GM18951 (cell line): ENCODE measurements around the gene C11orf68.

Experiments used
- POLR2A ChIP-seq: IDR thresholded peaks from 4 replicates; pipeline ENCODE4 v1.6.1; 2011; ENCODE audit warnings: mild to moderate bottlenecking; ENCODE audit not compliant: insufficient read length, insufficient read depth; ENCODE audit errors: extremely low read depth
- in situ Hi-C: fragments of 300-500 bp; cut with MboI; formaldehyde crosslinking; loops from one replicate; pipeline ENCODE4 v1.12.0; 2022; ENCODE audit warnings: low sequenced_read_pairs, mixed read lengths, inconsistent platforms; ENCODE audit not compliant: unreplicated experiment

C11orf68 gene

DNA sequence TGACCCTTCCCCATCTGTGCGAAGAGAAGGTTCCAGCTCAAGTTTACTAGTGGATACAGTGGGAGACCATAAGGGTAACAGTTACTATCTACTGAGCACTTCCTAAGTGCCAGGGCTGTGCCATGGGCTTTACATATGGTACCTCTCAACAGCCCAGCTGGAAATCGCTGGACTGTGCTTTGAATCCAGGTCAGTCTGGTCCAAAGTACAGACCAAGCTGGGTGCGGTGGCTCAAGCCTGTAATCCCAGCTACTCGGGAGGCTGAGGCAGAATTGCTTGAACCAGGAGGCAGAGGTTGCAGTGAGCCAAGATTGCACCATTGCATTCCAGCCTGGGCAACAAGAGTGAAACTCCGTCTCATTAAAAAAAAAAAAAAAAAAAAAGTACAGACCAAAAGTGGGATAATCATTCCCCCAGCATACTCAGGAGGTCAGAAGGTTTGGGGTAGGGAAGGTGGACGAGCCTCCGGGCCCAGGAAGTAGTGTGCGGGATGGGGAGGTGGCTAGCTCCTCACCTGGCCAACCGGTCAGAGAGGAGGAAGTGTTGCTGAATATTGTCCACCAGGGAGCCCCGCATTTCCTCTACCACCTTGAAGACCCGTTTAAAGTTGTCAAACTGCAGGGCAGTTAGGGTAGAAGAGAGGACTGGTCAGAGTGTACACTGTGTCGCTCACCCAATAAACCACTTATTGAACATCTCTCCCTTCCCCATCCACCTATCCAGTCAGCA lies 32.9 kb downstream of the C11orf68 start:
- TF ChIP-seq POLR2A, result no peak
- in situ Hi-C loops, result no loop called here

DNA sequence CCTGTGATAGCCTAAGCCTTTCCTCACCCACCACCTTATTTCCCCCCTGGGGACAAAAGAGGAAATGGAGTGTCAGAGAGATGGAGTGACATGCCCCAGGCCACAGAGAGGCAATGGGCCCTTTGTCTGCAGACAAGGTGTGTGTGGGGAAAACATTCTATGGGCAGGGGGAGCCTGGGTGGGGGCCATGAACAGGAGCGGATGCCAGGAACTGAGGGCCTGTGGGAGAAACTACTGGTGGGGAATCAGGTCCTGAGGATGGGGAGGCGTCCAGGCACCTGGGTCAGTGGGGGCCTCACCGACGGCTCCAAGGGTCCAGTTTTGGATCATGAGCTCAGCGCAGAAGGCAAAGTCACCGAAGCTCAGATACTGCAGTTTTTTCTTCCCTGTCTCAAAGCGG lies 33.6 kb downstream of the C11orf68 start:
- no peak for TF ChIP-seq POLR2A
- in situ Hi-C loops, result no loop called here

DNA sequence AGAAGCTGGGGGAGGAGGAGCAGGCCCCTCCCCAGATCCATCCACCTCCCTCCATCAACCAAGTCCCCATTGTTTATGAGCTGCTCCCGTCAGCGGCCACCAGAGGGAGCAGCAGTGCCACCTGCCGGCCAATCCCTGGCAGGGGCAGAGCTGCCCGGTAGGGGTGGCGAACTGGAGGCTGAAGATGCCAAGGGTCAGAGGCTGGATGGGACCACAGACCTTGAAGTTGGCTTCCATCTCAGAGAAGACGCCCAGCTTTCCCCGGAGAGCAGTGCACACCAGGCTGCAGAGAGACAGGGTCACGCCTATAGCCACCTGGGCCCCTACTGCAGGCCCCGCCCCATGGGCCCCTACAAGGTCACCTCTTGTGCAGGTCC lies 34.2 kb downstream of the C11orf68 start:
- in situ Hi-C loops, result loop anchor here (5.0 kb wide), 1 partner anchor 103 kb away; no protein-coding TSS in a partner anchor
- no peak for TF ChIP-seq POLR2A

DNA sequence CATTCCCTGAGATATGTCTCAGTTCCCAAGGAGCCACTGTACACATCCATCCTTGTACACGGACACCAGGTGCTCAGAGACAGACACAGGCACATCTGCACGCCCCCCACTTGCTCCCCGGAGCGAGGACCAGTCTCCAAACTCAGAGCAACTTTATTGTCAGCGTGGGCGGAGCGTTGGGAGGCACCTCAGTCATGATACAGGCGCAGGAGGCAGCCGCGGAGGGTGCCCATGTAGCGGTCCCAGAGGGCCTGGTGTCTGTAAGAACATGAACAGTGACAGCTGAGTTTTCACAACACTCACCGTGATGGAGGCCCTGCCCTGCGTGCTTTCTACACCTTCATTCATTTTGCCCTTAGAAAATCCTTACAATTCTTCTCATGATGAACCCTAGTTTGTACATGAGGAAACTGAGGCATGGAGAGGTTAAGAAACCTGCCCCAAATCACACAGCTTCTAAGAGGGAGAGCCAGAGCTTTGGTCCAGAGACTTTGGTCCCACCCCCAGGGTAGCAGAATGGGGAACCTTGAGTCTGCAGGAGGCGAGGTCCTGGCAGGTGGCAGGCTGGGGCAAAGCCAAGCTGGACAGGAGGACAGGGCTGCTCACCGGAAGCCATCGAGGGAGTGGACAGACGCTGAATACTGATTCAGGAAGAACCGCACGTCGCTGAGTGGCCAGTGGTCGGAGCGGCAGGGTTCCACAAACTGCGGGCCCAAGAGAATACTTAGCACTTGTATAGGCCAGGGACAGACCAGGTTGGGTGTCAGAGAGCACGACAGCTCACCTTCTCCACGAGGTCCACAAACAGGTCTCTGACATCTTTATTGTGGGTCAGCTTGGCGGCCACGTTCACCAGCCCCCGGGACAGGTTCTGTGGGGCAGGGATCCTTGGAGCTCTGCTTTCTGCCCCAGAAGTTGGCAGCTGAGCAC lies 34.8 kb downstream of the C11orf68 start:
- in situ Hi-C loops, result loop anchor here (5.0 kb wide), 1 partner anchor 103 kb away; no protein-coding TSS in a partner anchor
- no peak for TF ChIP-seq POLR2A

DNA sequence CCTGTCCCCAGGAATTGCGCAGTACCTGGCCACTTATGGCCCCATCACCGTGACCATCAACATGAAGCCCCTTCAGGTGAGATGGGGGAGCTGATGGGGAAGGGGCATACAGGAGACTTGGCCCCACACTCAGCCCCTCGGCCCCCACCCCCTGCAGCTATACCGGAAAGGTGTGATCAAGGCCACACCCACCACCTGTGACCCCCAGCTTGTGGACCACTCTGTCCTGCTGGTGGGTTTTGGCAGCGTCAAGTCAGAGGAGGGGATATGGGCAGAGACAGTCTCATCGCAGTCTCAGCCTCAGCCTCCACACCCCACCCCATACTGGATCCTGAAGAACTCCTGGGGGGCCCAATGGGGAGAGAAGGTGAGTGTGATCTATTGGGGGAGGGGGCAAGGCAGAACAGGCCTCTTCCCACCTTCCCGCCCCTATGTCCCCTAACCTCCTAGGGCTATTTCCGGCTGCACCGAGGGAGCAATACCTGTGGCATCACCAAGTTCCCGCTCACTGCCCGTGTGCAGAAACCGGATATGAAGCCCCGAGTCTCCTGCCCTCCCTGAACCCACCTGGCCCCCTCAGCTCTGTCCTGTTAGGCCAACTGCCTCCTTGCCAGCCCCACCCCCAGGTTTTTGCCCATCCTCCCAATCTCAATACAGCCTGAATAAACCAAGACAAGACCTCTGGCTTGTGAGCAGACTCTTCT lies 35.7 kb downstream of the C11orf68 start:
- TF ChIP-seq POLR2A, result no peak
- in situ Hi-C loops, result loop anchor here (5.0 kb wide), 1 partner anchor 104 kb away; no protein-coding TSS in a partner anchor

DNA sequence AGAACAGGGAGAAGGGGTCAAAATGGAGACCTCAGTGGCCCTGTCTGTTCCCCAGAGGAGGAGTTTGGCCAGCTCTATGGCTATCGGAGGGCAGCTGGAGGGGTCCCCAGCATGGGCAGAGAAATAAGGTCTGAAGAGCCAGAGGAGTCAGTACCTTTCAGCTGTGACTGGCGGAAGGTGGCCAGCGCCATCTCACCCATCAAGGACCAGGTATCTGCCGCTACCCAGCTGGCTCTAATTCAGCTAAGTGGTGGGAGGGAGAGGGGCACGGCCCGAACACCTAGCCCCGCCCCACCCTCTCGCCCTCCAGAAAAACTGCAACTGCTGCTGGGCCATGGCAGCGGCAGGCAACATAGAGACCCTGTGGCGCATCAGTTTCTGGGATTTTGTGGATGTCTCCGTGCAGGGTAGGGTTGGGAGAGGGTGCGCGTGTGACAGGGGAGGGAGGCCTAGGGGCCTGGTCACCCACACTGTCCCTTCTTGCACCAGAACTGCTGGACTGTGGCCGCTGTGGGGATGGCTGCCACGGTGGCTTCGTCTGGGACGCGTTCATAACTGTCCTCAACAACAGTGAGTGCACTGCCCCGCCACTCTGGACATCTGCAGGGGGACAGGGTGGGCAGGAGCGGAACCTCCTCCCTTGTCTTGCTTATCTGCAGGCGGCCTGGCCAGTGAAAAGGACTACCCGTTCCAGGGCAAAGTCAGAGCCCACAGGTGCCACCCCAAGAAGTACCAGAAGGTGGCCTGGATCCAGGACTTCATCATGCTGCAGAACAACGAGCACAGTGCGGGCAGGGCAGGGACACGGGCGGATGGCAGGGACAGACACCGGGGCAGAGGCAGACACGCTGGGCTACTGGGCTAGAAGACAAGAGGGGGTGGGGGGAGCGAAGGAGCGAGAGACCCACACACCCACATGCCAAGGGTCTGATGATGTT lies 36.5 kb downstream of the C11orf68 start:
- TF ChIP-seq POLR2A, result no peak
- in situ Hi-C loops, result loop anchor here (5.0 kb wide), 1 partner anchor 105 kb away; no protein-coding TSS in a partner anchor

DNA sequence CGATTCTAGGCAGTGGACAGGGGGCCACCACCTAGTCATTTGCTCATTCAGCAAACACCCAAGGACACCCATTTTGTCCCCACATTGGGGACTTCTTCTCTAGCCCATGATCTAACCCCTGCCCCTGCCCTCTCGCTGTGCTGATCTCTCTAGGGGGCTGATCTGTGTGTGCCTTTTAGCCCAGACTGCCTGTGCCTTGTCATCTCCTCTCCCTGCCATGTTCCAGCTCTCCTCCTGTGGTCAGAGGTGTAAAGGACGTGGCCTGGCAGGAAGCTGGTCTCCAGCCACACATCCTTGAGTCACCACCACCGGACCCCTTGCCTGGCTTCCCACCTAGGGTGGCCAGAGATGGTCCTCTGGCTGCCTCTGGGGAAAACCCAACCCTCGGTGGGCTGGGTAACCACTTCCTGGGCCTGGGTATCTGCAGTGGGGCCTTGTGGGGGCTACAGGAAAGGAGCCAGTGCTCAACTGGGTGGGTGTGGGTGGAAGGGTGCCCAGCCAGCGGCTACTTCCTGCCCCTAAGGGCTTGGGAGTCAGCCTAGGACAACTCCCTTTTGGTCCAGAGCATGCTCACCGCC lies 37.9 kb downstream of the C11orf68 start:
- in situ Hi-C loops, result loop anchor here (5.0 kb wide), 1 partner anchor 106 kb away; no protein-coding TSS in a partner anchor
- no peak for TF ChIP-seq POLR2A

DNA sequence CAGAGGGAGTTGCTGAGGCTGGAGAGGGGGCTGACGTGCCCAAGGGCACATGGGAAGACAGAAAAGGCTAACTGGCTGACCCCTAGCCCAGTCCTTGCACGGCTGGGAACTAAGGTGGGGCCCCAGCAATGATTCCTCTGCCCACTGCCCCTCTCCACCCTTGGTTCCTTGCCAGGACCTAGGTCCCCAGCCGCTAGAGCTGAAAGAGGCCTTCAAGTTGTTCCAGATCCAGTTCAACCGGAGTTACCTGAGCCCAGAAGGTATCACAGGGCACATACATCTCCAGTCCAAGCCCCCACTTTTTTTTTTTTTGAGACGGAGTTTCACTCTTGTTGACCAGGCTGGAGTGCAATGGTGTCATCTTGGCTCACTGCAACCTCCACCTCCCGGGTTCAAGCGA lies 38.8 kb downstream of the C11orf68 start:
- in situ Hi-C loops, result loop anchor here (5.0 kb wide), 1 partner anchor 107 kb away; no protein-coding TSS in a partner anchor
- TF ChIP-seq POLR2A, result no peak

DNA sequence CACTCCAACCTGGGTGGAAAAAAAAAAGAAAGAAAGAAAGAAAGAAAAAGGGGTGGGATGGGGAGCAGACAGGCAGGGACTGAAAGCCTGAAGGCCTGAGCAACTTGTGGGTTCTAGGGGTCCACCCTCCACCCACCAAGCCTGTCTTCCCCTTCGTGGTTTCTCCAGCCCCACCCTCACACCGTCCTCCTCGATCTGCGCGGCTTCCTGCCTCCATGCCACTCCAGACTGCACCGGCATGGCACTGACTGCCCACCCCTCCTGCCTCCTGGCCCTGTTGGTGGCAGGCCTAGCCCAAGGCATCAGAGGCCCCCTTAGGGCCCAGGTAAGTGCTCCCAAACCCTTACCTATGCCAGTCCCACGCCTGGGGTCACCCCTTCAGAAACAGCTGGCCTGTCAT lies 39.2 kb downstream of the C11orf68 start, which contains the start of gene CTSW:
Gene CTSW (plus strand): TSS at position 221 of the 400 bp plus-strand sequence. CDS start 18 bp downstream, at position 239.
- no peak for TF ChIP-seq POLR2A
- in situ Hi-C loops, result loop anchor here (5.0 kb wide), 1 partner anchor 108 kb away; no protein-coding TSS in a partner anchor

DNA sequence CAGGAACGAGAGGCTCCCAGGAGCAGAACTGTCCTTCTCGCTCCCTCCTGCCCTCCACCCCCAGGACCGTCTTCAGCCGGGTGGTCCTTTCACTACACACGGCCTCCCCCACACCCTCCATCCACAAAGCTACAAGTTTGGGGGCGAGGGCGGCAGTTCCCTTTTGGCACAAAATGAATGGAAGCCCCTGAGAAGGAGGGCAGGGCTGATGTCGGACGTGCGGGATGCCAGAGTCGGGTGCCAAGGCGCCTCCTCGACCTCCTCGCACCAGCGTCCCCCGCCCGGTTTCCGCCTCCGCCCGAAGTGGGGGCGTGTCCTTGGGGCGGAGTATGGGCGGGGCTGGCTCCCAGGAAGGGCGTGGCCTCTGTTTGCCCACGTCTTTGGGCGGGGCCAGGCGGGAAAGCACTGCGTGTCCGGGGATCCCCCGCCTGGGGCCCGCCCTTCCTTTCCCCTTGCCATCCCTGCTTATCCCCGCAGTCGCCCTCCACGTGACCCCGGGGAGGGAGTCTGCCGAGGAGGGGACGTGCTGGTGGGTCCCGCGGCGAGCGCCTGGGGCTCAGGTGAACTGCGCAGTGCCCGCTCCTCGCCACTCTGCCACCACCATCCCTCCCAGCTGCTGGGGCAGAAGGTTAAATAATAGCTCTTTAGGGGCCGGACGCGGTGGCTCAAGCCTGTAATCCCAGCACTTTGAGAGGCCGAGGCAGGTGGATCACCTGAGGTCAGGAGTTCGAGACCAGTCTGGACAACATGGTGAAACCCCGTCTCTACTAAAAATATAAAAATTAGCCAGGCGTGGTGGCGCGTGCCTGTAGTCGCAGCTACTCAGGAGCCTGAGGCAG lies 45.3 kb downstream of the C11orf68 start:
- in situ Hi-C loops, result no loop called here
- TF ChIP-seq POLR2A, result peak; percentile 80

DNA sequence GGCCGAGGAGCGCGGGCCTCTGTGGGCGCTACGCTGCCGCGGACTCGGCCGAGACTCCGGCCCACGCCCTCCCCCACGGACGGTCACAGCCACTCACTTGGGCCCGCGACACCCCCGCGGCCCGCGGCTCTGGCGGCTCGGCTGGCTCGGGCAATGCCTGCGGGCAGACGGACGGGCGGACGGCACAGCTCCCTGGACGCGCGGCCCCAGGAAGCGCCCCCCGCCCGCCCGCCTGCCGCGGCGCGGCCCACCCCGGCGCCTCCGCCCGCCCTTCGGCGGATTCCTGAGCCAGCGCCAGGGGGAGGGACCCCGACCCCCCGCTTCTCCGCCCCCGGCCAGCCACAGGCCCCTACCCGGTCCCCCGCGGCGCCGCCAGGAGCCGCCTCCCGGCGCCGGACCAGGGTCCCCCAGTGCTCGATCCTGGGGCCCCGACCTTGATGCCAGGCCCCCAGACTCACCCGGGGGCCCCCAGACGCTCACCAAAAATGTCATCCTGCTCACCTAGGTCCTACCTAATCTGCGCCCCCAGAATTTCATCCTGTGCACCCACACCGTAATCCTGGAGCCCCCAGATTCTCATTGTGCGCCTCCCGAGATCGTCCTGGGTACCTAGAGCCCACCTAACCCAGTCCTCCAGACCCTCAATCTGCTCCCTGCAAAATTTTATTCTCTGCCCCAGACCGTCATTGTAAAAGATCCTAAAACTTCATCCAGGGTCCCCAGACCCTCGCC lies 46.1 kb downstream of the C11orf68 start, which contains the start of gene EFEMP2:
Gene EFEMP2 (minus strand): TSS at position 215 of the 732 bp plus-strand sequence. CDS start 446 bp downstream, outside the sequence.
- TF ChIP-seq POLR2A, result no peak
- in situ Hi-C loops, result no loop called here
